Smooth muscle cell (in vitro differentiated cells): ENCODE measurements around the gene C1QL1. TPM values are rescaled to one million over a fixed set of nuclear protein-coding genes. Genes with fewer than 3 reads are reported as not detected.

ENCODE experiments used
- DNase-seq: peaks from one replicate; lab custom pipeline; 2025; ENCODE audit not compliant: unreplicated experiment; lab: John Stamatoyannopoulos, UW
- H2AFZ ChIP-seq: fragments of 200-600 bp; sonication (generic); 2 replicates; pipeline ENCODE4 v1.6.0; 2016; ENCODE audit warnings: antibody characterized with exemption, low read depth, mild to moderate bottlenecking
- H3F3A ChIP-seq: fragments of 200-600 bp; sonication (generic); 2 replicates; pipeline ENCODE4 v1.6.0; 2017; ENCODE audit warnings: antibody characterized with exemption, low read depth
- H3K27ac ChIP-seq: fragments of 200-600 bp; sonication (generic); 2 replicates; pipeline ENCODE4 v1.5.1; 2016; ENCODE audit warnings: low read depth, mild to moderate bottlenecking
- H3K27me3 ChIP-seq: fragments of 200-600 bp; sonication (generic); 2 replicates; pipeline ENCODE4 v1.6.1; 2016; ENCODE audit warnings: low read depth, mild to moderate bottlenecking
- H3K36me3 ChIP-seq: fragments of 200-600 bp; sonication (generic); 2 replicates; pipeline ENCODE4 v1.5.1; 2016; ENCODE audit warnings: low read depth
- H3K4me1 ChIP-seq: fragments of 200-600 bp; sonication (generic); 2 replicates; pipeline ENCODE4 v1.5.1; 2016; ENCODE audit warnings: low read depth
- H3K4me2 ChIP-seq: fragments of 200-600 bp; sonication (generic); 2 replicates; pipeline ENCODE4 v1.6.0; 2016; ENCODE audit warnings: mild to moderate bottlenecking
- H3K4me3 ChIP-seq: fragments of 200-600 bp; sonication (generic); 2 replicates; pipeline ENCODE4 v1.5.1; 2016; ENCODE audit warnings: mild to moderate bottlenecking
- H3K79me2 ChIP-seq: fragments of 200-600 bp; sonication (generic); 2 replicates; pipeline ENCODE4 v1.6.0; 2016; ENCODE audit warnings: low read depth, mild to moderate bottlenecking
- H3K9ac ChIP-seq: fragments of 200-600 bp; sonication (generic); 2 replicates; pipeline ENCODE4 v1.6.0; 2016; ENCODE audit warnings: low read depth
- H3K9me3 ChIP-seq: fragments of 200-600 bp; sonication (generic); replicated peaks from 2 replicates; pipeline ENCODE4 v1.5.1; 2016; ENCODE audit warnings: low read depth
- H4K20me1 ChIP-seq: fragments of 200-600 bp; sonication (generic); 2 replicates; pipeline ENCODE4 v1.6.0; 2016; ENCODE audit warnings: low read depth
- CTCF ChIP-seq: fragments of 200-600 bp; sonication (generic); IDR thresholded peaks from 2 replicates; pipeline ENCODE4 v1.5.1; 2017; ENCODE audit warnings: borderline replicate concordance, mild to moderate bottlenecking, antibody characterized with exemption; ENCODE audit not compliant: insufficient read depth, poor library complexity, severe bottlenecking
- WGBS: methylation state at CpG from one replicate; pipeline ENCODE4 v1.1.7; 2016; ENCODE audit warnings: low lambda C conversion rate; 5-methylcytosine and 5-hydroxymethylcytosine counted together
- microRNA-seq: library from miRNA; unstranded; fragments of <30 nt; microRNA quantifications from one replicate; pipeline ENCODE4, GENCODE V29; 2016; ENCODE audit warnings: borderline number of aligned reads
- polyA plus RNA-seq: library from polyadenylated mRNA; unstranded; fragments of >200 nt; fragmentation: Nextera tagmentation; extraction: Ambion mirVana; gene quantifications from 2 replicates; pipeline ENCODE4 v1.2.1, GENCODE V29; 2016
- small RNA-seq: library from RNA; depleted of rRNA; stranded (forward); fragments of <200 nt; gene quantifications from one replicate; pipeline ENCODE3, GENCODE V24; 2014
- total RNA-seq: library from RNA; depleted of rRNA; stranded (reverse); fragments of >200 nt; gene quantifications from 2 replicates; pipeline ENCODE4 v1.2.3, GENCODE V29; 2014

Gene C1QL1
- total and polyA plus RNA-seq, 2 experiments from 2014 or later, result 5.6 TPM; not detected in 1

GRCh38 chr17:44911133-44912001, 56.7 kb downstream of the C1QL1 start:
- DNase-seq, result no peak
- Histone ChIP-seq H3K36me3 (no peaks in the 10 kb centered on the region), H3K4me2 (peak overlapping the region; percentile 83), H3K4me3 (peak overlapping the region; percentile 36), H3K27ac (no peak overlapping the region), H3K9ac (no peak overlapping the region), H3K27me3 (peaks cover 14% of the 10 kb centered on the region), H3K4me1 (no peaks in the 10 kb centered on the region), H3K79me2 (no peaks in the 10 kb centered on the region), H2AFZ (peak overlapping the region; percentile 54), H3K9me3 (no peaks in the 10 kb centered on the region), H4K20me1 (no peaks in the 10 kb centered on the region), H3F3A (peaks cover 11% of the 10 kb centered on the region)
- TF ChIP-seq CTCF, result peak; percentile 43
- 21% methylated on average over 47 of the region's 56 CpGs for WGBS

GRCh38 chr17:44910231-44911106, 57.6 kb downstream of the C1QL1 start:
- H3K79me2 ChIP-seq, result no peaks in the 10 kb centered on the region
- TF ChIP-seq CTCF, result no peak
- H3K27ac ChIP-seq, result no peak overlapping the region
- H2AFZ ChIP-seq, result peak overlapping the region; percentile 73
- H3K27me3 ChIP-seq, result peaks cover 14% of the 10 kb centered on the region
- WGBS, result 87% methylated on average over 13 of the region's 13 CpGs
- no peaks in the 10 kb centered on the region for H3K9me3 ChIP-seq
- H3F3A ChIP-seq, result peaks cover 11% of the 10 kb centered on the region
- peak overlapping the region; percentile 83 for H3K4me2 ChIP-seq
- H3K4me1 ChIP-seq, result no peaks in the 10 kb centered on the region
- no peaks in the 10 kb centered on the region for H3K36me3 ChIP-seq
- no peaks in the 10 kb centered on the region for H4K20me1 ChIP-seq
- no peak for DNase-seq
- no peak overlapping the region for H3K4me3 ChIP-seq
- H3K9ac ChIP-seq, result no peak overlapping the region

Small RNAs within 50 kb of the gene (microRNA-seq; reads per million reads assigned to microRNA genes)
- 3.5 reads per million for gene MIR6783

Small RNAs within 50 kb of the gene (small RNA-seq; reads per million reads assigned to genes)
- gene AC015936.2 (not detected), gene MIR6783 (0.08 reads per million)

Other genes starting within 250 kb of the C1QL1 start
- 0.40 TPM in 1 of 2 replicates, not detected in the other for gene ADAM11, start 209.3 kb downstream of the C1QL1 start, total RNA-seq
- 0.27 and 0.48 TPM in 2 replicates for gene ADAM11, start 209.3 kb downstream of the C1QL1 start, polyA plus RNA-seq
- gene GJC1, start 138.0 kb downstream of the C1QL1 start, total RNA-seq, result 9.2 and 16.1 TPM in 2 replicates
- gene GJC1, start 138.0 kb downstream of the C1QL1 start, polyA plus RNA-seq, result 6.3 and 8.0 TPM in 2 replicates
- gene HIGD1B, start 120.4 kb downstream of the C1QL1 start, total RNA-seq, result not detected in 2 replicates
- gene HIGD1B, start 120.4 kb downstream of the C1QL1 start, polyA plus RNA-seq, result 0.39 and 0.61 TPM in 2 replicates
- gene EFTUD2, start 68.9 kb downstream of the C1QL1 start, total RNA-seq, result 57.2 and 77.5 TPM in 2 replicates
- 76.0 and 76.5 TPM in 2 replicates for gene EFTUD2, start 68.9 kb downstream of the C1QL1 start, polyA plus RNA-seq
- 0.04 TPM in 1 of 2 replicates, not detected in the other for gene GFAP, start 52.8 kb downstream of the C1QL1 start, total RNA-seq
- gene GFAP, start 52.8 kb downstream of the C1QL1 start, polyA plus RNA-seq, result 0.64 and 1.5 TPM in 2 replicates
- gene KIF18B, start 20.5 kb downstream of the C1QL1 start, total RNA-seq, result 2.4 and 2.7 TPM in 2 replicates
- gene KIF18B, start 20.5 kb downstream of the C1QL1 start, polyA plus RNA-seq, result 3.4 and 3.9 TPM in 2 replicates
- gene DCAKD, start 83.3 kb upstream of the C1QL1 start, total RNA-seq, result 24.3 and 42.3 TPM in 2 replicates
- gene DCAKD, start 83.3 kb upstream of the C1QL1 start, polyA plus RNA-seq, result 25.7 and 28.4 TPM in 2 replicates
- gene NMT1, start 93.0 kb upstream of the C1QL1 start, total RNA-seq, result 78.7 and 87.6 TPM in 2 replicates
- gene NMT1, start 93.0 kb upstream of the C1QL1 start, polyA plus RNA-seq, result 105 and 148 TPM in 2 replicates
- 24.0 and 43.3 TPM in 2 replicates for gene PLCD3, start 164.2 kb upstream of the C1QL1 start, total RNA-seq
- 33.4 and 33.7 TPM in 2 replicates for gene PLCD3, start 164.2 kb upstream of the C1QL1 start, polyA plus RNA-seq
- 0.49 and 4.6 TPM in 2 replicates for gene ACBD4, start 167.4 kb upstream of the C1QL1 start, total RNA-seq
- gene ACBD4, start 167.4 kb upstream of the C1QL1 start, polyA plus RNA-seq, result 5.0 and 5.9 TPM in 2 replicates
- 9.3 and 13.7 TPM in 2 replicates for gene HEXIM1, start 180.2 kb upstream of the C1QL1 start, total RNA-seq
- 9.4 TPM in 2 replicates for gene HEXIM1, start 180.2 kb upstream of the C1QL1 start, polyA plus RNA-seq
- gene HEXIM2, start 193.6 kb upstream of the C1QL1 start, total RNA-seq, result 3.4 TPM in 2 replicates
- 6.1 and 6.8 TPM in 2 replicates for gene HEXIM2, start 193.6 kb upstream of the C1QL1 start, polyA plus RNA-seq